Activated T-helper 17 cell treated with anti-CD3 and anti-CD28 coated beads, Interleukin-2, amount 50 U/mL, for 72 hours (primary cell): ENCODE measurements around the gene ZNF433. TPM values are rescaled to one million over a fixed set of nuclear protein-coding genes. Genes with fewer than 3 reads are reported as not detected.

Experiments used
- ATAC-seq: fragments of 150-1000 bp; cut with Tn5 transposase; replicated peaks from 2 replicates; pipeline ENCODE4 v1.10.0; 2021; ENCODE audit warnings: mild to moderate bottlenecking, moderate library complexity
- H3K27ac Mint-ChIP-seq: one replicate; pipeline ENCODE4 v1.8.0; 2022; ENCODE audit warnings: mixed read lengths
- H3K27me3 Mint-ChIP-seq: one replicate; pipeline ENCODE4 v1.8.0; 2022; ENCODE audit warnings: mixed read lengths
- H3K36me3 Mint-ChIP-seq: one replicate; pipeline ENCODE4 v1.8.0; 2022; ENCODE audit warnings: low read depth, mild to moderate bottlenecking, mixed read lengths
- H3K4me1 Mint-ChIP-seq: one replicate; pipeline ENCODE4 v1.8.0; 2022; ENCODE audit warnings: mixed read lengths
- H3K4me3 Mint-ChIP-seq: one replicate; pipeline ENCODE4 v1.8.0; 2022; ENCODE audit warnings: mild to moderate bottlenecking, mixed read lengths
- H3K9me3 Mint-ChIP-seq: one replicate; pipeline ENCODE4 v1.8.0; 2022; ENCODE audit warnings: mixed read lengths
- total RNA-seq, 2 donors: library from RNA; stranded (reverse); gene quantifications; one replicate each; pipeline ENCODE4 v1.2.3, GENCODE V29; 2022

Gene ZNF433
- total RNA-seq, 2 donors from 2014 or later = 0.85 TPM; not detected in 1

GRCh38 chr19:11973019-11973810, 62.3 kb downstream of the ZNF433 start:
- Mint-ChIP-seq H3K4me3 (no peak overlapping the region), H3K27me3 (no peaks in the 10 kb centered on the region), H3K4me1 (no peaks in the 10 kb centered on the region), H3K9me3 (peaks cover 3% of the 10 kb centered on the region), H3K36me3 (peaks cover 14% of the 10 kb centered on the region), H3K27ac (no peak overlapping the region)
- ATAC-seq = no peak

DNA sequence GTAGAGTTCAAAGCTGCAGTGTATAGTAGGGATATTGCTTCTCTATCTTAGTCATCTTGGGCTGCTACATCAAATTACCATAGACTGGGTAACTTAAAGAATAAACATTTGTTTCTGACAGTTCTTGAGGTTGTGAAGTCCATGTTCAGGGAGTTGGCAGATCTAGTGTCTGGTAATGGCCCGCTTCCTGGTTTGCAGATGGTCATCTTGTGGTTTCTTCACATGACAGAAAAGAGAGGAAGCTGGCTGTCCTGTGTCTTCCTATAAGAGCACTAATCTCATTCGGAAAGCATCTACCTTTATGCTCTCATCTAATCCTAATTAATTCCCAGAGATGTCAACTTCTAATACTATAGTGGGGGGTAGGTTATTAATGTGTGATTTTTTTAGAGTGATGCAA, 64.4 kb downstream of the ZNF433 start:
- ATAC-seq = no peak
- Mint-ChIP-seq H3K27me3 (no peaks in the 10 kb centered on the region), H3K36me3 (no peaks in the 10 kb centered on the region), H3K27ac (no peak overlapping the region), H3K9me3 (no peaks in the 10 kb centered on the region), H3K4me3 (no peak overlapping the region), H3K4me1 (no peaks in the 10 kb centered on the region)

GRCh38 chr19:11970174-11970573, 65.3 kb downstream of the ZNF433 start:
- H3K9me3 Mint-ChIP-seq = no peaks in the 10 kb centered on the region
- no peak for ATAC-seq
- no peak overlapping the region for H3K27ac Mint-ChIP-seq
- H3K4me1 Mint-ChIP-seq = peaks cover 4% of the 10 kb centered on the region
- H3K27me3 Mint-ChIP-seq = no peaks in the 10 kb centered on the region
- H3K36me3 Mint-ChIP-seq = no peaks in the 10 kb centered on the region
- no peak overlapping the region for H3K4me3 Mint-ChIP-seq

DNA sequence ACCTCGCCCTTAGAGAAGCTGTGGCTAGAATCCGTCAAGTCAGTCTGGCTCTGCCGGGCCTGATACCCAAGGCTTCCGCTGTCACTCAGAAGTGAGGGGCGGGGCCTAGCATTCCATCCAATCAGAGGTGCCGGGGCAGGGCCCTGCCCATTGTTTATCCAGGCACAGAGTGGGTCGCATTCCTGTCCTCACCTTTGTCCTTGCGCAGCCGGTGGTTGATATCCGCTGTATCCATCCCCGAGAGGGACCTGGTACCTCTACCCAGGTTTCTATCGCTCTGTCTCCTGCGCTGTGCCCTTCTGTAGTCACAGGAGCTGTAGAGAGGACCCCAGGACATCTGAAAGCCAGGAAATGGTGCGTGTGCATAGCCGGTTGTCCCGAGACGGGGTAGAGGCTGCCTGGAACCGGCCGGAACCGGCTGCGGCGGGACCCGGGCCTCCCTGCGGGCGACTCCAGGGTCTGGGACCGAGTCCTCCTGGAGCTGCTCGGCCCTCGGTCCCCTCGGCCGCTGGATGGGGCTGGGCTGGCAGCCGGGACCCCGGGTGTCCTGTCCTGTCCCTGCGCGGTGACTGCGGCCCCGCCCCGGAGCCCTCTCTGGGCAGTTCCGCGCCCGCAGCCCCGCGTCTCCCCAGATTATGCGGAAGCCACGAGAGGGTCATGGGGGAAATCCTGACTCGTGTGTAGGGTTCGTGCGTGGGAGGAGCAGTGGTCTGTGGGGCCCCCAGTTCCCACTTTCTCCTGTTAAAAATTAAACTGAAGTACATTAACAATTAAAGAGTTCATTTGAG, 70.4 kb downstream of the ZNF433 start, which contains the start of gene ZNF763:
ZNF763 (plus strand) TSS at position 183 of the 788 bp plus-strand sequence; CDS start at position 352, 169 bp downstream.
- peak within 1 kb of the TSS; percentile 69 for H3K27ac Mint-ChIP-seq
- H3K4me3 Mint-ChIP-seq = peak within 1 kb of the TSS; percentile 80
- H3K4me1 Mint-ChIP-seq = peaks cover 21% of the 10 kb centered on the region
- no peaks in the 10 kb centered on the region for H3K27me3 Mint-ChIP-seq
- no peaks in the 10 kb centered on the region for H3K36me3 Mint-ChIP-seq
- ATAC-seq = peak; percentile 98
- no peaks in the 10 kb centered on the region for H3K9me3 Mint-ChIP-seq

Other genes starting within 250 kb of the ZNF433 start
- under 1 TPM; 0.50 to 0.52 TPM for gene ZNF491, start 237.2 kb downstream of the ZNF433 start, total RNA-seq
- 1 to 10 TPM; 8.7 to 9.0 TPM for gene ZNF440, start 221.4 kb downstream of the ZNF433 start, total RNA-seq
- gene ZNF439, start 187.0 kb downstream of the ZNF433 start, total RNA-seq = 10 to 100 TPM in 1 of 2 donors, 1 to 10 TPM in 1; 4.3 to 16.5 TPM
- 1 to 10 TPM; 1.5 to 1.9 TPM for gene ZNF69, start 147.9 kb downstream of the ZNF433 start, total RNA-seq
- gene ZNF700, start 110.6 kb downstream of the ZNF433 start, total RNA-seq = 10 to 100 TPM; 12.0 to 12.2 TPM
- 1 to 10 TPM in 1 of 2 donors, under 1 TPM in 1; 0.64 to 1.3 TPM for gene ZNF763, start 70.6 kb downstream of the ZNF433 start, total RNA-seq
- under 1 TPM in 1 of 2 donors, not detected in 1; 0.74 TPM for gene ZNF878, start 17.3 kb upstream of the ZNF433 start, total RNA-seq
- 1 to 10 TPM; 1.8 to 3.1 TPM for gene ZNF844, start 29.1 kb upstream of the ZNF433 start, total RNA-seq
- 1 to 10 TPM; 1.7 to 3.5 TPM for gene ZNF20, start 104.7 kb upstream of the ZNF433 start, total RNA-seq
- gene ZNF625, start 121.1 kb upstream of the ZNF433 start, total RNA-seq = 1 to 10 TPM; 2.0 to 2.2 TPM
- gene ZNF136, start 127.4 kb upstream of the ZNF433 start, total RNA-seq = 10 to 100 TPM; 11.0 to 23.1 TPM